Lower leg skin (tissue), 3 donors: ENCODE results near the gene PCDHGB2.

Experiments used
- CTCF ChIP-seq, 3 donors: fragments of 450-650 bp; IDR thresholded peaks; one replicate each; pipeline ENCODE4 v1.5.1; 2016; ENCODE audit warnings: antibody characterized with exemption in 3 of 3, mild to moderate bottlenecking in 3 of 3, moderate library complexity in 2 of 3
- POLR2A ChIP-seq, 2 donors: fragments of 450-650 bp; IDR thresholded peaks; one replicate each; pipeline ENCODE4 v1.6.1; 2016 to 2017; ENCODE audit warnings: antibody characterized with exemption in 2 of 2, mild to moderate bottlenecking in 1 of 2, moderate library complexity in 1 of 2

DNA sequence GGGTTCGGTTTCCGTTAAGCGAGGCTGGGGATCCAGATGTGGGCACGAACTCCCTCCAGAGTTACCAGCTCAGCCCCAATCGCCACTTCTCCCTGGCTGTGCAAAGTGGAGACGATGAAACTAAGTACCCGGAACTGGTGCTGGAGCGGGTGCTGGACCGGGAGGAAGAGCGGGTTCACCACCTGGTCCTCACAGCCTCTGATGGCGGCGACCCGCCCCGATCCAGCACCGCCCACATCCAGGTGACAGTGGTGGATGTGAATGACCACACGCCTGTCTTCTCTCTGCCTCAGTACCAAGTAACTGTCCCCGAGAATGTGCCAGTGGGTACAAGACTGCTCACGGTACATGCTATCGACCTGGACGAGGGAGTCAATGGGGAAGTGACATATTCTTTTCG is 23.6 kb downstream of the PCDHGB2 start:
- TF ChIP-seq CTCF (IDR thresholded peaks at IDR 0.05) (no peak), POLR2A (IDR thresholded peaks at IDR 0.05) (no peak)
